T-helper 22 cell (primary cell): ENCODE measurements around the gene RBBP8.

ENCODE experiments used
- DNase-seq: peaks from one replicate; pipeline ENCODE4 v3.0.0-alpha.2; 2020; ENCODE audit warnings: low read depth

RBBP8 gene

GRCh38 chr18:23063502-23063901 lies 130.4 kb downstream of the RBBP8 start:
- no peak for DNase-seq

DNA sequence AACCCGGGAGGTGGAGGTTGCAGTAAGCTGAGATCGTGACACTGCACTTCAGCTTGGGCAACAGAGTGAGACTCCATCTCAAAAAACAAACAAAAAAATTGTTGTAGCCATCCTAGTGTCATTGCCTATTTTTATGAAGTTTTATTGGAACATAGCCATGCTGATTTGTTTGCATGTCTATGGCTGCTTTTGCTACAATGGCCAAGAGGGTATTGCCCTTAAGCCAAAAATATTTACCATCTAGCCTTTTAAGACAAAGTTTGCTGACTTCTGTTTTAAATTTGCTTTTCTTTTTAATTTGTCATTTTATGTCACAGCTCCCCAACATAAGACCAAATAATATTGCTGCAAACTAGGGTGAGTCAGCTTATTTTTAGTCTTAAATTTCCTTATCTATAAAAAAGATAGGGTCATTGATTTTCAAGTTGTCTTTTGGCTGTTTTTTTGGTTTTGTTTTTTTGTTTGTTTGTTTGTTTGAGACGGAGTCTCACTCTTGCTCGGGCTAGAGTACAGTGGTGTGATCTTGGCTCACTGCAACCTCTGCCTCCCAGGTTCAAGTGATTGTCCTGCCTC lies 132.2 kb downstream of the RBBP8 start:
- no peak for DNase-seq

DNA sequence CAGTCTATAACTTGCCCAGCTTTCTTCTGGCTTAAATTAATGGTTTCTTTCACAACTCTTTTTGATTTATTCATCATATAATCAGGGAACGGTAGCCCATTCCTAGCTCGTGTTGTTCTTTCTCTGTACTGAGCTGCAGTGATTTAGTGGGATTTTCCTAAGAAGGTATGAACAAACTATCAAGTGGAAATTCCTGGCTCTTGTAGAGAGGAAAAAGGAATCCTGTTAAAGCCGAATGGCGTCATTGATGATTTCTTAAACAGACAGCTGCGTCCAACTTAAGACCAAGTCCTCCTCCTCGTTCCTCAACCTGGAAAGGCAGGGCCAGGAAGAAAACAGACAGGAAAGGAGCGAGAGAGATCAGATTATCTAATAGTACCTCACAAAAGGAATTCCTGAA lies 132.9 kb downstream of the RBBP8 start:
- DNase-seq, result no peak

DNA sequence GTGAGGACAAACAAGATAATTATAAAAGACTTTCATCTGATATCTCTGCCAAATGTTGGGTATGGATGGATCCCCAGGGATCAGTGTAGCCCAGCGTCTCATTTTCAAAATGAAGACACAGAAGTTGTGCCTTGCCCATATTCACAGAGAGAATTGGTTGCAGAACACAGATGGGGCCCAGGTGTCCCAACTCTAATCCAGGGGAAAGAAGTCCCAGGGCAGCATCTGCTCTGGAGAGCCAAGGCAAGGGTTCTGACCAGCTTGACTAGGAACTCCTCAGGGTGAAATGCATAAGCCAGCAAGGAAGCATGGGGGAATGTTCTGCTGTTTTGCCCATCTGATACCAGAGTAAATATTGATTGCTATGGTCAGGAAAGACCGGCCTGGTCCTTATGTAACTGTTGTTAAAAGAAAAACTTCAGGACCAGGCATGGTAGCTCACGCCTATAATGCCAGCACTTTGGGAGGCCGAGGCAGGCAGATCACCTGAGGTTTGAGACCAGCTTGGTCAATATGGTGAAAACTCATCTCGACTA lies 133.4 kb downstream of the RBBP8 start:
- no peak for DNase-seq

GRCh38 chr18:23067236-23067635 lies 134.1 kb downstream of the RBBP8 start:
- DNase-seq, result no peak

GRCh38 chr18:23068011-23068410 lies 134.9 kb downstream of the RBBP8 start:
- no peak for DNase-seq

- DNase-seq, result no peak
Observed at GRCh38 chr18:23068570-23069310, 135.6 kb downstream of the RBBP8 start.

DNA sequence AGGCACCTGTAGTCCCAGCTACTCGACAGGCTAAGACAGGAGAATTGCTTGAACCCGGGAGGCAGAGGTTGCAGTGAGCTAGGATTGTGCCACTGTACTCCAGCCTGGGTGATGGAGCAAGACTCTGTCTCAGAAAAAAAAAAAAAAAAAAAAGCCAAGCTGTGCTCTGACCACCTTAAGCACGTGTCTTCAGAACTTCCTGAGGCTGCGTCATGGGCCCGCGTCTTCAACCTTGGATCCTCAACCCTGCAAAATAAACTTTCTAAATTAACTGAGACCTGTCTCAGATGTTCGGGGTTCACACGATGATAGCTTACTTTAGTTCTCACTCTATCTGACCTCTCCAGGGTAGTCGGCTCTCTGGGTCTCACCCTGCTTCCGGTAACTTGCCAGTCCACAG lies 136.4 kb downstream of the RBBP8 start:
- DNase-seq, result no peak

DNA sequence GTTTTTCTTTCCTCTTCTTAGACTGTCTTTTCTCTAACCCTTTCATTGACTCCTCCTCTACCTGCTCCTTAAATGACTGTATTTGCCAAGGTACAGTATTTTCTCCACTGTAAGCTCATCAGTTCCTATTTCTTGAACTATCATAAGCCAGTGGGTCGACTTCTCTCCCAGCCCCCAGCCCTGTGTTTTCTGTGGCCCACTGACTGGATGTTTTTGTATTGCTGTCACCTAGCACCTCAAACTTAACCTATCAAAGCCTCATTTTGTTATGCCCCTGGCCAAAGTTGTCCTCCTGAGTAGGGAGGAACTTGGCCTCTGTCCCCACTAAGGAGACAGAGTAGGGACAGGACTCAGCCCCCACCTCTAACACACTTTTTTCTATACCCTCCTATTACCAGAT lies 136.8 kb downstream of the RBBP8 start:
- no peak for DNase-seq

DNA sequence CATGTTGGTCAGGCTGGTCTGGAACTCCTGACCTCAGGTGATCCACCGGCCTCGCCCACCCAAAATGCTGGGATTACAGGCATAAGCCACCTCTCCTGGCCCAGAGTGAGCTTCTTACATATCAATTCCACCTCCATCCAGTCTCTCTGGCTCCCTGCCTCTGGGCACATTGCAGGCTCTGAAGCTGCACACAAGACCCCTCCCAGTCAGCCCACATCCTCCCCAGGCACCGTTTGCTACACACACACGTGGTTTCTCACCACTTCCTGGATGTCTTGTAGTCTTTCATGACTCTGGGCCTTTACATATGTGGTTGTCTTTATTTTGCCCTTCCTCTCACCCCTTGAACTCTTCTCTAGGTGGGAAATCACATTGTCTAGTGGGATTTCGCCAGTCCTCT lies 138.2 kb downstream of the RBBP8 start:
- peak; percentile 75 for DNase-seq

DNA sequence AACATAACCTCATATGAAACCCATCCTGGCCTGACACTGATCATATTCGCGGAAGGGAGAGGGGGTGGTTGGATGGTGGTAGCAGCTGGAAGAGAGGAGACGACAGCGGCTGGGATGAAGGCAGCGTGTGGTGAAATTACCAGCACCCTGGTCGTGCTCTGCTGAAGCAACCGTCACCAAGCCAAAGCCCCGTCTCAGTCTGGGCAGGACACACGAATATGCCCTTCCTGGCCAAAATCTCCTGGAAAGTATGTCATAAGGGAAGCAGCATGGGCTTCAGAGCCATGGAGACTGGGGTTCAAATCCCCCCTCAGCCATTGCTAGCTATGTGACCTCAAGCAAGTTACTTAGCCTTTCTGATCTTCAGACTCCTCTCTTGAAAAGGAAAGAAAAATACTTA lies 139.0 kb downstream of the RBBP8 start:
- DNase-seq, result no peak

DNA sequence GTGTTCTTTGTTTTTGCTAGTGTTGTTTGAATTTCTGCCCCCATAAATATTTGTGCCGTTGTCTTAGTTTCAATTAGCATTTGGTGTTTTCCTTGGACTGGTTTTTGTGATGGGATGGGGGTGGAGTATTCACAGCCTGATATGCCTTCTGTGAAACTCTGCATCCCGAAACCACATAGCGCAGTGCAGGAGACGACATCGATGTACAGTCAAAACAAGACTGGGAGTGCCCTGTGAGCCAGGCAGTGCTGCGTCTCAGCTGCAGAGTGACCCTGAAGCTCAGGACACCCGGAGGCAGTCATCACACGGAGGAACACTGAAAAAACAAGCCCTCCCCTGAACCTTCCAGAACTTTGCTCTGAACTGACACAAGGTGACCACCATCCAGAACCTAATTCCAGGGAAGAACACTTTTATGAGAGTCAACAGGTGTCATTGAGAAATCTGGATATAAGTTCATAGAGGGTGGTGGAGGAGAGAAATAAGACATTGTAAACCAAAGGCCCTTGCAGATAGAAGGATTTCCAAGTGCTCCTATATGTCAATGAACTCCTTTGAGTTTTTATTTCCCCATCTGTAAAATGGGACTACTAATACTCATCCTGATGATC lies 141.0 kb downstream of the RBBP8 start:
- no peak for DNase-seq
